Measurements from ENCODE around the gene DDX1. TPM values are rescaled to one million over a fixed set of nuclear protein-coding genes. Genes with fewer than 3 reads are reported as not detected.

DDX1 gene
- total and polyA plus RNA-seq, 2 donors (not counting 3 experiments of a cell fraction or from before 2014, with no cell fraction given) = 41.2 to 117 TPM

GRCh38 chr2:15652801-15653200 lies 61.1 kb downstream of the DDX1 start:
- no peak overlapping the region for H3K27ac ChIP-seq (ENCODE audit: insufficient read depth, low read depth, low read length)
- H3K4me1 ChIP-seq (ENCODE audit: control insufficient read depth, extremely low read depth, insufficient read depth, low read length) = peaks cover 10% of the 10 kb centered on the region
- H3K79me2 ChIP-seq (ENCODE audit: control insufficient read depth, insufficient read depth, low read length) = no peaks in the 10 kb centered on the region
- CTCF ChIA-PET = no interaction called here
- H4K20me1 ChIP-seq (replicated peaks; ENCODE audit: control insufficient read depth, extremely low read depth, insufficient read depth, low read length) = no peaks in the 10 kb centered on the region
- H3K27me3 ChIP-seq (ENCODE audit: control insufficient read depth in 2 of 2, insufficient read depth in 2 of 2, low read length in 2 of 2) = peaks cover 0 to 1% of the 10 kb centered on the region in 2 experiments
- dilution Hi-C loops (cut with MboI; ENCODE audit: extremely low pct_ligation_motif_present, low sequenced_read_pairs) (no loop called here), intact Hi-C loops (cut with micrococcal nuclease) (no loop called here)
- TF ChIP-seq POLR2AphosphoS5 (IDR thresholded peaks at IDR 0.05; ENCODE audit: insufficient read depth, low read depth, low read length) = no peak
- TF ChIP-seq MAX (IDR thresholded peaks at IDR 0.05; ENCODE audit: insufficient read depth, insufficient read length) = no peak
- no peak for TF ChIP-seq MYC (IDR thresholded peaks at IDR 0.05; ENCODE audit: low read depth, low read length)
- TF ChIP-seq JUN (IDR thresholded peaks at IDR 0.05; ENCODE audit: borderline replicate concordance, insufficient read depth, insufficient read length, low read depth) = no peak
- no peak for TF ChIP-seq POLR2A (IDR thresholded peaks at IDR 0.05; ENCODE audit: low read depth, low read length)
- TF ChIP-seq EZH2 (IDR thresholded peaks at IDR 0.05; ENCODE audit: borderline replicate concordance, low read depth, low read length, severe bottlenecking) = no peak
- TF ChIP-seq CTCF (IDR thresholded peaks at IDR 0.05; ENCODE audit: extremely low read depth in 1 of 2, insufficient read depth in 1 of 2, low read depth in 1 of 2, low read length in 2 of 2) = no peak
- no peak for TF ChIP-seq GATA2 (IDR thresholded peaks at IDR 0.05; ENCODE audit: insufficient read depth, insufficient read length, low read depth, low read length)
- no peak for TF ChIP-seq FOS (IDR thresholded peaks at IDR 0.05; ENCODE audit: borderline replicate concordance, insufficient read depth, low read length)
- H3K9me1 ChIP-seq (replicated peaks; ENCODE audit: control insufficient read depth, extremely low read depth, insufficient read depth, low read length) = no peaks in the 10 kb centered on the region
- H3K9me3 ChIP-seq (replicated peaks; ENCODE audit: control insufficient read depth, insufficient read depth, low read length) = no peaks in the 10 kb centered on the region
- no peak for DNase-seq (ENCODE audit: low read depth, low spot score)
- H2AFZ ChIP-seq (ENCODE audit: low read depth, low read length) = no peak overlapping the region
- no peak overlapping the region for H3K9ac ChIP-seq (replicated peaks; ENCODE audit: extremely low read depth, insufficient read depth, low read length)
- H3K36me3 ChIP-seq (ENCODE audit: control insufficient read depth in 2 of 2, extremely low read depth in 1 of 2, insufficient read depth in 2 of 2, low read length in 2 of 2) = no peaks in the 10 kb centered on the region
- no peak overlapping the region for H3K4me3 ChIP-seq (replicated peaks in 1 of 3; ENCODE audit: insufficient read depth in 1 of 3, low read depth in 1 of 3, low read length in 3 of 3)
- POLR2A ChIA-PET = no interaction called here
- no peak overlapping the region for H3K4me2 ChIP-seq (ENCODE audit: insufficient read depth, low read length)
- BruUV-seq (replicated peaks) = no TSS peak
- peak; percentile 60 for FAIRE-seq

Data from endothelial cell of umbilical vein (primary cell).